Measurements from ENCODE around the gene ZNF385A.

GRCh38 chr12:54351341-54351740 is 33.2 kb downstream of the ZNF385A start:
- TF ChIP-seq SP1 (IDR thresholded peaks at IDR 0.05) (no peak), GABPA (IDR thresholded peaks at IDR 0.05 in 1 of 2, conservative IDR thresholded peaks at IDR 0.05 in 1 of 2) (no peak)
- TF ChIP-seq, protein P1, sequence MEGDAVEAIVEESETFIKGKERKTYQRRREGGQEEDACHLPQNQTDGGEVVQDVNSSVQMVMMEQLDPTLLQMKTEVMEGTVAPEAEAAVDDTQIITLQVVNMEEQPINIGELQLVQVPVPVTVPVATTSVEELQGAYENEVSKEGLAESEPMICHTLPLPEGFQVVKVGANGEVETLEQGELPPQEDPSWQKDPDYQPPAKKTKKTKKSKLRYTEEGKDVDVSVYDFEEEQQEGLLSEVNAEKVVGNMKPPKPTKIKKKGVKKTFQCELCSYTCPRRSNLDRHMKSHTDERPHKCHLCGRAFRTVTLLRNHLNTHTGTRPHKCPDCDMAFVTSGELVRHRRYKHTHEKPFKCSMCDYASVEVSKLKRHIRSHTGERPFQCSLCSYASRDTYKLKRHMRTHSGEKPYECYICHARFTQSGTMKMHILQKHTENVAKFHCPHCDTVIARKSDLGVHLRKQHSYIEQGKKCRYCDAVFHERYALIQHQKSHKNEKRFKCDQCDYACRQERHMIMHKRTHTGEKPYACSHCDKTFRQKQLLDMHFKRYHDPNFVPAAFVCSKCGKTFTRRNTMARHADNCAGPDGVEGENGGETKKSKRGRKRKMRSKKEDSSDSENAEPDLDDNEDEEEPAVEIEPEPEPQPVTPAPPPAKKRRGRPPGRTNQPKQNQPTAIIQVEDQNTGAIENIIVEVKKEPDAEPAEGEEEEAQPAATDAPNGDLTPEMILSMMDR (IDR thresholded peaks at IDR 0.05; ENCODE audit: low read depth, low read length, missing input control): no peak
